Medulla oblongata (tissue), 1 donor: Measurements from ENCODE around the gene ZNF496.

Source experiments
- DNase-seq: peaks from one replicate; pipeline ENCODE4 v3.0.0-alpha.2; 2015; ENCODE audit errors: extremely low spot score

The ZNF496 gene

DNA sequence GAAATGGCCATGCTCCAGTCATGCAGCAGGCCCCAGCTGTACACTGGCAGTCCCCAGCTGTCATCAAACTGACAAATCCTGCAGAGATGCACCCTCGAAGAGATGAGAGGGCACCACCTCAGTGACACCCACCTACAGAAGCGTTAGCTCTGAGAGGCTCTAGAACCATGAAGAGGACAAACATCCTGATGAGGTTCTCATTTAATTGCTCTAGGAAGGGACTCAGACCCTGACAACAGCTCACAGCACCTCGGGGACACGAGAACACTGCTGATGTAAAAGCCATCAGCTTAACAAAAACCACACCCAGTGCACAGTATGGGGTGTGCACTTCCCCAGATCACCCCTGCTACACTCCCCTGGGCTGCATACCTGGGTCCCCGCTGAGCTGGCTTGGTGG lies 3.4 kb downstream of the ZNF496 start:
- DNase-seq: no peak

DNA sequence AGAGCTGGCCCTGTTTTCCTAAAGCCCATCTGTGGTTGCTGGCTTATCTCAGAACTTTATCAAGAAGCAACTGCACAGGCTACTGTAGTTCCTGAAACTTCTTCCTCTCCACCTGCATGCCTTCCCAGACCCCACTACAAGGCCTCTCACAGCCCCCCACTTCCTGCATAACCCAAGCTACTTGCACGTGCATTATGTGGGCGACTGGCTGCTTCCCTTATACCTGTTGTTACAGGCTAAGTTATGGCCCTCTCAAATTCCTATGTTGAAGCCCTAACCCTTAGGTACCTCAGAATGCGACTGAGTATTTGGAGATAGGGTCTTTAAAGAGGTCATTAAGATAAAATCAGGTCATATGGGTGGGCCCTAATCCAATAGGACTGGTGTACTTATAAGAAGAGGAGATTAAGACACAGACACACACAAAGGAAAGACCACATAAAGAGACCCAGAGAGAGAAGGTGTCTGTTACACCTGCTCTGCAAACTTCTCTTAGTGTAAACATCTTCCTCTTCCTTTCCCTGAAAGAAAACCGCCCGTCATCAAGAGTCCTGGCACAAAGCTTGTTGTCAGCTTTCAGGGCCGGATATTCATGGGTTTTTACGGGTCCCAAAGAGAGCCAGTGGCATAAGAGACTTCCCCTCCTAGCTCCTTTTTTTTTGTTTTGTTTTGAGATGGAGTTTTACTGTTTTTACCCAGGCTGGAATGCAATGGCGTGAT lies 5.1 kb downstream of the ZNF496 start:
- DNase-seq: no peak

DNA sequence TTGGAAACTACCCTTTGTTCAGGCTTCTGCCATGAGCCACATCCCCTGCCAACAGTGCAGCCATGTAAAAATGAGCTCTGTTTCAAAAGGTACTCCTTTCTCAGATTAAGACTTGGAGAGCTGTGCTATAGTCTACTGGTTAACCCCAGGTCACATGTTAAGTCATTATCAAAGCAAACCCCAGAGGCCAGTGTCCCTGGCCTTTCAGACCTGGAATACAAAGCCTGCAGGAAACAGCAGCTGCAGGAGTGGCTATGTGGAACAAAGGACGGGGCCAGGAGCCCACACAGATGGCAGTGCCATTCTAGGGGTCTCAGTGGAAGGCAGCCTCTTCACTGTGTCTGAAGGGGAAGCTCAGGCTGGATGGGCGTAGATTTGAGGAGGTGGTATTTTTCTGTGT lies 6.7 kb downstream of the ZNF496 start:
- no peak for DNase-seq

DNA sequence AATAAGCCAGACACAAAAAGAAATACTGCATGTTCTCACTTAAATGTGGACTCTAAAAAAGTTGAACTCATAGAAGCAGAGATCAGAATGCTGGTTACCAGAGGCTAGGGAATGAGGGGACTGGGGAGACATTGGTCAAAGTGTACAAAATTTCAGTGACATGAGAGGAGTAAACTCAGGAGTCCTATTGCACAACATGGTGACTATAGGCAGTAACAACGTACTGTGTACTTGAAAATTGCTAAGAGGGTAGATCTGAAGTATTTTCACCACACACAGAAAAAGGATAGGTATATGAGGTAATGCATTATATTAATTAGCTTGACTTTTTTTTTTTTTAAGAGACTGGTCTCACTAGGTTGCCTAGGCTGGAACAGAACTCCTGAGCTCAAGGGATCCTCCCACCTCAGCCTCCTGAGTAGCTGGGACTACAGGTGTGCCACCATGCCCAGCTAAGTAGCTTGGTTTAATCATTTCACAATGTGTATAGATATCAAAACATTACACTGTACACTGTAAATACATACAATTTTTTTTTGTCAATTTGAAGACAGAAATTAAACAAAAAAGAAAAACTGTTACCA lies 7.4 kb downstream of the ZNF496 start:
- DNase-seq: no peak

DNA sequence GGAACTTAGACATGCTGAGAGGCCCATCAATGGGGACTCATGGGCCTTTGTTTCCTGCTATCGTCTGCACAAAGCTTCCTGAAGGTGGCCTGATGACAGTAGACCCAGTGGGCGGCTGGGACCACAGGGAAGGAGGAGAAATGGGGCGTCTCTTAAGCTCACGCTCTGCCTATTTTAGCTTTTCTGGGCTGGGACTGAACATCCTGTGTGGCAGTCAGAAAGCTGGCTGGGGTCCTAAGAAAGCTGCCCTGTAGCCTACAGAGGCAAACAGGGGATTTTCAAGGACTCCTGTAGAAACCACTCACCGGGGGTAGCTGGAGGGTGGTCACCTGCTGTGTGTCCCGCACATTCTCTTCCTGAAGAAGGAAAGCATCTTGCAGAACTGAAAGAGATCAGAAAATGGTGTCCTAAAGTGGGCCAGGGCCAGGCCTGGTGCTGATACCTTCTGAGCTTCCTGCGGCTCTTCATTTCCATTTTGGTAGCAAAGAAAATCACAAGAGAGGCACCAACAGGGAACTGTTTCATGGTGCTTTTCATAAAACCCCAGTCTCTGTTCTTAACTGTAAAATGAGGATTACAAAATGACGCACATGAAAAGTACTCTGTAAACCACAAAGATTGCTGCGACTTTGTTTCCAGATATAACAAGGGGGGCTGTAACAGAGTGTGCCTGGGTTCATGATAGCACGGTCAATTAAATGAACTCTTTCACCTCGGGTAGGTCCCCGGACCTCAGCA lies 8.6 kb downstream of the ZNF496 start:
- DNase-seq: no peak

DNA sequence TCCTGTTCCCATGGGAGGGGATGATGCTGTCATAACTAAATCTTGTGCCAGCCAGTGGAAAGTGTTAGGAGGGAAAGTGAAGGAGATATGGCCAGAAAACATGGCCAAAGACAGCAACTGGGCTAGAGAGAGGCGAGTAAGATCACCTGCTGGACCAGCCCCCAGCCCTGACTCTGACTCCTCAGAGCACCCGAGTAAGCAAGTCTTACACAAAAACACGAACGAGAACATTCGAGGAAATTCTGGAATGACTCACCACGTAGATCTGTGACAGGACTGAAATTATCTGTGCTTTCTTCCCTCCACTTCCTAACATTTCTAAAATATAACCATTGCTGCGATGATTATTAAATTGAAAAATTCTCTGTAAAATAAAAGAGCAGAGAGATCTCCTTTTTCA lies 9.2 kb downstream of the ZNF496 start:
- no peak for DNase-seq

DNA sequence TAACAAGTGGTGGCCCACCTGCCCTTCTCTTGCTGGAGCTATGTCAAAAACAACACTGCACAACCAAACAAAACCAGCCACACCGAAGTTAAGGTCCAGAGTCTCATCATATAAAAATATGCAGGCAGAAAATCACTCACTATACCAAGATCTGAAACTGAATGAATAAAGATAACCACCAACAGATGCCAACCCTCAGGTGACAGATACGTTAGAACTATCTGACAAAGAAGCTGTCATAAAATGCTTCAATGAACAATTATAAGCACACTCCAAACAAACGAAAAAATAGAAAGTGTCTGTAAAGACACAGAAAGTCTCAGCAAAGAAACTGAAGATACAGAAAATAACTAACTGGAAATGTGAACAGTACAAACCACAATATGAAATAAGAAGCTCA lies 14.0 kb downstream of the ZNF496 start:
- no peak for DNase-seq

DNA sequence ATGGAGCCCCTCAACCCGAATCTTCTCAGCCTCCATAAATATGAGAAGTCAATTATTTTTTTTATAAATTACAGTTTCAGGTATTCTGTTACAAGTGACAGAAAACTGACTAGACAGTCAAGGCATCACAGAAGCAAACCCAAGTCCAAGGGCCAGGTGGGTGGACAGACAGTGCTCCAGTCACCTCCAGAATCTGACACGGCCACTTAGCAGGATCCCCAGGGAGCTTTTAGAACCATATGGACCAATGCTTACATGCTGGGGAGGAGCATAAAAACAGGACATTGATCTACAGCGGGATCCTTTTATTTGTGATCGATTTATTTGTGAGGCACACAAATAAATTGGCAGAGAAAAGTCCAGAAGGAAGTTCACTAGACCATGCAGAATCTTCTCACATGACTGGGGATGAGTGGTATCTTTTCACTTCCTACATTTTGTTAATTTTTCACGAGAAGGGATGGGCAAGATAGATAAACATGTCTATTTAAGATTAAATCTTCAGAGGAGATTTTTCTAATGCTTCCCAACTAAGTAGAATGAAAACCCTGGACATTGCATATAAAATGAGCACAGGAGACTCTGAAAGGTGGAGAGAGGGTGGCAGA lies 15.0 kb downstream of the ZNF496 start:
- DNase-seq: no peak

DNA sequence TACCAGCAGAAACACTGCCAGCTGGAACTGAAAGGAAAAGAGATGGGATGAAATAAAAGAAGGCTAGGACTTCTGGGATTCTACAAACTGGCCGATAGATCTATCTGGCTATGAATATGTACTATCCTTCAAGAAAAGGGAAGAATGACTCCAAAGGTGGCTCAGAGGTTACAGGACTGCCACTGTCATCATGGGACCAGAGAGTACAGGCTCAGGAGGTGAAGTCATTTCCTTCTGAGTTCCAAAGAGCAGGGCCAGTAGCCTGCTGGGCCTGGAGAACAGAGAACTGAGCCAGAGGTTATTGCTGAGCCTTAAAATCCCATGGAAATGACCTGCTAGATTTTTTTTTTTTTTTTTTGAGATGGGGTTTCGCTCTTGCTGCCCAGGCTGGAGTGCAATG lies 27.6 kb downstream of the ZNF496 start:
- no peak for DNase-seq

DNA sequence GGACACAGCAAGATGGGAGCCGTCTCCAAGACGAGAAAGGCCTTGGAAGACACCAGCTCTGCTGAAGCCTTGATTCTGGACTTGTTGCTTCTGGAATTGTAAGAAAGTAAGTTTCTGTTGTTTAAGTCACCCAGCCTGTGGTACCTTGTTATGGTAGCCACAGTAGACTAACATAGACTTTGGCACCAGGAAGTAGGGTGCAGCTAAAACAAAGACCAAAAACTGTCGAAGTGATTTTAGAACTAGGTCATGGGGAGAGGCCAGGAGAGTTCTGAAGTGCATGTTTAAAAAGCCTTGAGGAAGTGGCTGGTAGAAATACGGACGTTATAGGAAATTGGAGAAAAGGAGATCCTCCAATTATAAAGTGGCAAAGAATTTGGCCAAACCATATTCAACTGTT lies 28.5 kb downstream of the ZNF496 start:
- DNase-seq: no peak

DNA sequence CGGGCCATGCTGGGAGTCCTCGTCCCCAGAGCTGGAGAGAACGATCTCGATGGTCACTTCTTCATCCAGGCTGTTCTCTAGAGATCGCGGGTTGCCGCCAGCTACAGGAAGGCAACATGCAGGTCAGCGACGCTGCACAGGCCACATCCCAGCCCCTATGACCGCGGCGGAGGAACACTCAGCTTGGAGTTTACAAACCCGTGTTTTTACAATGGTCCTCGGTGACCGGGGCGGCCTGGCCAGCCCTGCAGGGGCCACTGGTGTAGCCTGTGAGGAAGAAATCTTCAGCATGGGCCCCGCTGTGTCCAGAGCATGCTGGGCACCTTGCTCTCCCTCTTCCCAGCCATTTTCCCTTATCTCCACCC lies 30.5 kb downstream of the ZNF496 start:
- DNase-seq: no peak

DNA sequence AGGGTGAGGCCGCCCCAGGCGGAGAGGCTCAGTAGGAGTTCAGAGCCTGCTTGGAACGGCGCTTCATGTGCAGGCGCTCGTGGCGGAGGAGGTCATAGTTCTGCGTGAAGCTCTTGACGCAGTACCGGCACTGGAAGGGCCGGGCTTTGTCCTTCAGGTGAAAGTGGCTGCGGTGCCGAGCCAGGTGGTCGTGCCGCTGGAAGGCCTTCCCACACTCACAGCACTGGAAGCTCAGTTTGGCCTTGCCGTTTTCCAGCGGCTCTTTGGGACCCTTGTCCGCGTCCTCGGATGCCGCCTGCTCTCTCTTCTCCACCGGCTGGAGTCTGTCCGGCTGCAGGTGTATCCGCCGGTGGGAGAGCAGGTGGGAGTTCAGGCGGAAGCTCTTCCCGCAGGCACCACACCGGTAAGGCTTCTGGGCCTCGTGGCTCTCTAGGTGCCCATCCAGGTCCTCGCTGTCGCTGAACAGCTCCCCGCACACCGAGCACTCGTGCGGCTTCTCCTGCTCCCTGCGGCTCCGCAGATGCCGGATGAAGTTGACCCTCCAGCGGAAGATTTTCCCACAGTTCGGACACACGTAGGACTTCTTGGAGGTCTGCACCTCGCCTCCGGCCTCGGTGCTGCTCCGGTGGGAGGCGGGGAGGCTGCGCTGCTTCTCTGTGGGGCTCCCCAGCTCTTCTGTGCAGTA lies 31.0 kb downstream of the ZNF496 start:
- no peak for DNase-seq

DNA sequence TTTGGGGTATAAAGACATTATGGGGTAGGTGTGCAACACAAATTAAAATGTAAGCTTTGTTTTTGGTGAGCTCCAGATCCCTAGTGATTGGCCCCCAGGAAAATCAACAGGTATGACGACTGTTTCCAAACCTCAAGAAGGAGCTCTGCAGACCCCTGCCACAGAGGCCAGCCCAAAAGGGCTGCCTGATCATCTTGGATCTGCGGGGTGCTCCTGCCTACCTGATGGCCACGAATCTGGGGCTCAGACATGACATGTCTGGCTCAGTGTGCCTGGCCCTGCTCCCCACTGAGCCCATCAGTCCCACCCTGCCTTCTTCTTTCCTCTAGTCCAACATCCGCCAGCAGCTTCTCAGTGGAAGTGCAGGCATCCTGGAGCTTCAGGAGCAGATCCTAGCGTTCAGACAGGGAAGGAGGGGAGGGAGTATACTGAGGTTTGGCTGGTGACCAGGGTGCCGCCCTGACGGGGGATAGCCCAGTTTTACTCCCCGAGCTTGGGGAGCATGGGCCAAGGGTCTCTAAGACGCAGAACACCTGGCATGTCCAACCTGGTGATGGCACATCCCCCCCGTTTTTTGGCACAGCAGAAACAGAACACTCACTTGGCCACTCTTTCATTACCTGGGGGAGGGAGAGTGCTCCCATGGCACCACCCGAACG lies 31.8 kb downstream of the ZNF496 start:
- no peak for DNase-seq

DNA sequence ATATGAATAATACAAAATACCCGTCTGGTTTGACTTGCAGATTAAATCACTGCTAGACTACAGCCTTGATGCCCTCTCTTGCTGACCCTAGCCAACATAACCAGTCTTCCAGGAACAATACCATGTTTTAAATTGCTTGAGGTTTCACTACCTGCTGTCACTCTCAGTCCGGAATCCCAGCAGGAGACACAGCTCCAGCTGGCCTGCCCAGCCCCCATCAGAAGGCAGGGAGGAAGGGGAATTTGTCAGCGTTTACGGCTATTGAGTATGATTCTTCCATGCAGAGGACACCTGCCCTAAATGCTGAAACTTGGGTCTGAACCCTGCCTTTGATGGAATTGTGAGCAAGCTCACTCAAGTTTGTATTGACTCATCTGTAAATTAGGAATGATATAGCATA lies 33.0 kb downstream of the ZNF496 start:
- no peak for DNase-seq

DNA sequence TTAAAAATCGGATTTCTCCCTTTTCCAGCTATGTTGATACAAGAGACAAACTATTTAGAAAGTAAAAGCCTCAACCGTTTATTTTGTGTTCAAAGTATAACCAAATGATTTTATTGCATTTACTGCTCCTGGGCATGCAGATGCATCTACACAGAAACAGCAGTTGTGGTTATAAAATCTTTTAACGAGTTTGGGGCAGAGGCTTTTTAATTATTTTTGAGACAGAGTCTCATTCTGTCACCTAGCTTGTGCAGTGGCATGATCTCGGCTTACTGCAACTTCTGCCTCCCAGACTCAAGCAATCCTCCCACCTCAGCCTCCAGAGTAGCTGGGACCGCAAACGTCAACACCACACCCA lies 33.6 kb downstream of the ZNF496 start:
- no peak for DNase-seq

DNA sequence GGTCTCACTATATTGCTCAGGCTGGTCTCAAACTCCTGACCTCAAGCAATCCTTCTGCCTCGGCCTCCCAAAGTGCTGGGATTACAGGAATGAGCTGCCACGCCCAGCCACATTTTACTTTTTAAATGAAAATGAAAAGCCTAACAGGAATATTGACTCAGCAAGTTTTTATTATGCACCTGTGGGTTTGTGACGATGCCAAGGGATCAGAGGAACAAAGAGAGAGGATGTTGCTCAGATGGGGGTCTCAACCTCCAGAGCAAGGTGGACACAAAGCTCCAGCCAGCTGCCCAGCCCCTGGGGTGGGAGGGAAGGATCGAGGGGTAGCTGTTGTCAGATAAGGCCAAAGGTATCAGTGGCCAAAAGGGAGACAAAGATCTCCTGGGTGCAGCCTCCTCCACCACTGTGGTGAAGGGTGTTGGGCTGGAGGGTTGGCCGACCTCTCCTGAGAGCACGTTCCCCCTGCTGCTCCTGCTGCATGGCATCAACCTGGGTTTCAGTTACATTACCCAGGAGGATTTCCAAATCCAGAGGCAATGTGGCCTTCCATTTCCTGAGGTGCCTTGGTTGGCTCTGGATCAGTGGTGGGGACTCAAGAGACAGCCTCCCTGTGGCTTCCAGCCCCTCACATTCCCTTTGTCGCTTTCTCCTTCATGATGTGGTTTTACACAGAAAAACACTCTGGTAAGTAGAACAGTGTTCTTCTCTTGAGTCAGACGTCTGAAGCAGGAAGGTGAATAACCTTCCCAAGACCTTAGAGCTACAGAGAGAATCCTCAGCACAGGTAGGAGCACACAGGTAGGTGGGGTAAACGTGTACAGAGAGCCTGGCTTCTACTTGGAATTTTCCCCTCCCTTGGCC lies 34.2 kb downstream of the ZNF496 start:
- DNase-seq: no peak

DNA sequence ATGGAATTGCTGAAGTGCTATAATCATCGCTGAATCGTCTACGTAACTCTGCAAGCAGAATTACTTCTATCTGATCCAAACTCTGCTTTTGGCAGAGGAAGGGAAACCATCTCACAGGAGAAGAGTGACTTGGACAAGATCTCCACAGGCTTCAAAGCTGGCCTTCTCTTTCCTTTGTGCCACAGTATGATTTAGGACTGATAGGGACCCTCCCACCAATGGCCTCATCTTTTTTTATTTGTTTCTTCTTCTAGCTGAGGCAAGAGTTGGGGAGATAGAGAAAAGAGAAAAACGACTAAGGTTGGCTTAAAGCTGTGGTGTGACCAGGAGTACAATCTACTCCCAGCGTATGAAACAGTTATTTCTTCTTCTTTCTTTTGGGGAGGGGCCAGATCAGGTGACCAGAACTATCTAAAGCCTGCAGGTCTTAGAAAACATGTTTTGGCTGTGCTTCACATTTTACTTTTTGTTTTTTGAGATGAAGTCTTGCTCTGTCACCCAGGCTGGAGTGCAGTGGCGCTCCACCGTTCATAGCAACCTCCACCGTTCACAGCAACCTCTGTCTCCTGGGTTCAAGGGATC lies 35.0 kb downstream of the ZNF496 start:
- no peak for DNase-seq

DNA sequence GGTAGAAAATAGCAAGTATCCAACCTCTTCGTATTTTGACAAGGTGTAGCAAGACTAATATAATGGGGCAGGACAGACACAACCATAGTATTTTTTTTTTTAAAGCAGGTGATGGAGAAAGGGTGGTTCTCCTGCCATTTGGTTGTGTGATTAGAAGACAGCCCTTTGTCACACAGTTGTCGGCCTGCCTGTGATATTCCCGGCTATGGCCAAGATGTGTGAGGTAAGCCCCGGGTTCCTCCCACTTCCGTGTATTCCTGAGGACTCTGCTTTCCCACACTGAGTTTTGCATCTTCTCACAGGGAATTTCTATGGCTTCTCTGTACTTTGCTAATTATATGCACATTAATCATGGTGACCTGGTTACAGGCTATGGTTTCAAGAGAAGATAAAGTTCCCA lies 35.9 kb downstream of the ZNF496 start:
- no peak for DNase-seq

DNA sequence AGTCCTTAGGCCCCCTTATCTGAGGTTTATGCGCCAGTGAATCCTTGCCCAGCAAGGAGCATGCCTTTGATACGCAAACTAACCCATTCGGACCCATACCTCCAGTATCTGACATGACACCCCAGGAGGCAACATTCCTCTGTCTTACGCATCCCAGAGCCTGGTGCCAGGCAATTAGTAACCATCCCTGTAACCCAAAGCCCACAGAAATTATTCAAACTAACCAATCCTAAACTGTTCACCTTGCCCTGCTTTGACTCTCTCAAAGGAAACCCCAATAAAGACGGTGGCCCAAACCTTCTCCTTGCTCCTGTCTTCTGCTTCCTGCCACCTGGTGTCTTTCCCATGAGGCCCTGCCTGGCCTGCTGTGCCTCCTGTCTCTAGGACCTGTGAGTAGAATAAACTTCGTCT lies 36.4 kb downstream of the ZNF496 start:
- DNase-seq: no peak

DNA sequence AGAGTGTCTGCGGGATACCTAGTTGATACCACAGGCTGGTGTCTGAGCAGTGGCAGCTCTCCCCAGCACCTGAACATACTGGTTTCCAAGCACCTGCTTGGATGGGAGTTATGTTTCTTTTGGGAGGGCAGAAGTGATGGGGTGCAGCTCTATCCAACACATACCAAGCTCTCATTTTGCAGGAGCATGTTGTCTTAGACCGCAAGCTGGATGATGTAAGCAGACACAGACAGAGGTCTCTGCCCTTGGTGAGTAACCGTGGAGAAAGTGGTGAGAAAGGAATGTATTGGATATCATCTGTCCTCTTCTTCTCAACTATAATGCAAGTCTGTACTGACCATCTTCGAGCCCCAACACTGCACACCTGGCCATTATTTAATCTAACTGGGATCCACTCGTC lies 37.4 kb downstream of the ZNF496 start:
- no peak for DNase-seq

DNA sequence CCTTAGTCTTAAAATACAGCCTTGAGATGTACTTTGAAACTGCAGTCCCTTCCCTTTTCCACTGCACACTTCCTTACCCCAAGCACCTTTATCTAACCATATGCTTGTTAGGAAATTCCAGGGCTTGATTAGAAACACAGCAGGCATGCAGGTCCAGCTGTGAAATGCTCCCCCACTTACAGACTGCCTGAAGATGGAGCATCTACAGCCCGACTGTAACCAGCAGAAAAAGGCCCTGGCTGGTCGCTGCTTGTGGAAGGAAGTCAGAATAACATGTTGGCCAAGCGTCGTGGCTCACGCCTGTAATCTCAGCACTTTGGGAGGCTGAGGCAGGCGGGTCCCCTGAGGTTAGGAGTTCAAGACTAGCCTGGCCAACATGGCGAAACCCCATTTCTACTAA lies 38.6 kb downstream of the ZNF496 start:
- DNase-seq: no peak
